ENCODE data around the gene CERS6. TPM values are rescaled to one million over a fixed set of nuclear protein-coding genes. Genes with fewer than 3 reads are reported as not detected.

CERS6 gene
- total RNA-seq, 1 donor from 2014 or later = 30.9 TPM

- no peaks in the 10 kb centered on the region for H3K9me3 Mint-ChIP-seq (ENCODE audit: unreplicated experiment)
- H3K4me3 Mint-ChIP-seq (ENCODE audit: unreplicated experiment) = no peak overlapping the region
- peaks cover 2% of the 10 kb centered on the region for H3K36me3 Mint-ChIP-seq (ENCODE audit: unreplicated experiment)
- TF ChIP-seq CTCF (IDR thresholded peaks at IDR 0.05) = no peak
- no peak for DNase-seq (ENCODE audit: extremely low spot score, unreplicated experiment)
- H3K27ac Mint-ChIP-seq (ENCODE audit: unreplicated experiment) = no peak overlapping the region
- no peaks in the 10 kb centered on the region for H3K27me3 Mint-ChIP-seq (ENCODE audit: unreplicated experiment)
- peaks cover 16% of the 10 kb centered on the region for H3K4me1 Mint-ChIP-seq (ENCODE audit: unreplicated experiment)
These were observed 141.0 kb downstream of the CERS6 start for GRCh38 chr2:168596881-168597655.

- no peak overlapping the region for H3K27ac Mint-ChIP-seq (ENCODE audit: unreplicated experiment)
- peaks cover 9% of the 10 kb centered on the region for H3K9me3 Mint-ChIP-seq (ENCODE audit: unreplicated experiment)
- TF ChIP-seq CTCF (IDR thresholded peaks at IDR 0.05) = no peak
These were observed 143.7 kb downstream of the CERS6 start for GRCh38 chr2:168599738-168600137.

DNA sequence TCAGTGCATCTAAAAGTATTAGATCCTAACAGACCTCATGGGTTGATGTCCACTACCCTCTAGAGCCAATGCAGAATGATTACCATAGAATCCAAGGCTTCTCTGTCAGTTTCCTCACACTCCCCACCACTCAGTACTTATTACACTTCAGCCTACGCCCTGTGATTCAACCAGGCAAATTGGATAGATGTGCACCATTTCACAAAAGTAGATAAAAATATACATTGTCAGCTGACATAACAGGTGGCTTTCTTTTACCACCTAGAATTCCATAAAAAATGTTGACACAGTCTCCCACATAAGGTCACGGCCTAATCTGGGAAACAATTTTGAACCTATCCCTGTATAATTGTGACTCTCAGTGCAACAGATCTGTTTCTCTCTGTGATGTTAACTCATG, 144.9 kb downstream of the CERS6 start:
- Mint-ChIP-seq H3K27me3 (ENCODE audit: unreplicated experiment) (no peaks in the 10 kb centered on the region), H3K4me3 (ENCODE audit: unreplicated experiment) (no peak overlapping the region), H3K4me1 (ENCODE audit: unreplicated experiment) (peaks cover 22% of the 10 kb centered on the region), H3K36me3 (ENCODE audit: unreplicated experiment) (peaks cover 10% of the 10 kb centered on the region), H3K9me3 (ENCODE audit: unreplicated experiment) (peaks cover 15% of the 10 kb centered on the region), H3K27ac (ENCODE audit: unreplicated experiment) (no peak overlapping the region)
- no peak for TF ChIP-seq CTCF (IDR thresholded peaks at IDR 0.05)
- no peak for DNase-seq (ENCODE audit: extremely low spot score, unreplicated experiment)

More at GRCh38 chr2:168599738-168600137, 143.7 kb downstream of the CERS6 start:
- H3K4me3 Mint-ChIP-seq (ENCODE audit: unreplicated experiment) = no peak overlapping the region
- DNase-seq (ENCODE audit: extremely low spot score, unreplicated experiment) = no peak
- H3K27me3 Mint-ChIP-seq (ENCODE audit: unreplicated experiment) = no peaks in the 10 kb centered on the region
- peaks cover 4% of the 10 kb centered on the region for H3K36me3 Mint-ChIP-seq (ENCODE audit: unreplicated experiment)
- peaks cover 24% of the 10 kb centered on the region for H3K4me1 Mint-ChIP-seq (ENCODE audit: unreplicated experiment)

DNA sequence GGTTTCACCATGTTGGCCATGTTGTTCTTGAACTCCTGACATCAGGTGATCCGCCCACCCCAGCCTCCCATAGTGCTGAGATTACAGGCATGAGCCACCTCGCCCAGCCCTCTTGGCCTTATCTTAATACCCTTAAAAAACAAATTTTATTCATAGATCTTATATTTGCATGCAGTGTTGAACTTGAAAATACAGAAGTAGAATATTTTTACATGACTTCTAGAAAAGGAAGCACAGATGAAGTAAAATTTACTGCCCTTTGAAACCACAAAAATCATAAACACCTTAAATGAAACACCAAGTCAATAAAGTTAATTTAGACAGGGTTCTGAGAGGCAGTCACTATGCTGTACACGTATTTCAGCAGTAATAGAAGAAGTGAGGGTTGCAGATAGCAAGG, 145.7 kb downstream of the CERS6 start:
- DNase-seq (ENCODE audit: extremely low spot score, unreplicated experiment) = no peak
- no peak for TF ChIP-seq CTCF (IDR thresholded peaks at IDR 0.05)
- Mint-ChIP-seq H3K27me3 (ENCODE audit: unreplicated experiment) (no peaks in the 10 kb centered on the region), H3K27ac (ENCODE audit: unreplicated experiment) (no peak overlapping the region), H3K36me3 (ENCODE audit: unreplicated experiment) (peaks cover 10% of the 10 kb centered on the region), H3K4me1 (ENCODE audit: unreplicated experiment) (peaks cover 22% of the 10 kb centered on the region), H3K4me3 (ENCODE audit: unreplicated experiment) (no peak overlapping the region), H3K9me3 (ENCODE audit: unreplicated experiment) (peaks cover 19% of the 10 kb centered on the region)

DNA sequence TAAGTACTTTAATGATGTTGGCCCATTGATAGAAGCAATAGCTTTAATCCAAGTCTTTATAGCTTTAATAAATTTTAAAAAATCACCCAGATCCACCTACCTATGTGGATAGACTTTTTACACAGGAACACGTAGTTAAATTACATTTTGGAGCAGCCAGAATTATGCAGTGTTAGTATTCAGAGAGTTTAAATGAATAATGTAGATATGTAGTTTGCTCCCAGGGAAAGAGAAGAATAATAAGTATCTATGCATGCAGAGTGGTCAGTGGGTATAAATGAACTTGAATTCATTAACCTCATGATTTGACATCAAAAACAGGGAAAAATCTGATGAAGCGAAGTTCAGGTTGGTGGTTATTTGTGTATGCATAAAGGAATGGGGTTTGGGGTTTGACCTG, 146.3 kb downstream of the CERS6 start:
- no peaks in the 10 kb centered on the region for H3K27me3 Mint-ChIP-seq (ENCODE audit: unreplicated experiment)
- TF ChIP-seq CTCF (IDR thresholded peaks at IDR 0.05) = no peak
- H3K4me3 Mint-ChIP-seq (ENCODE audit: unreplicated experiment) = no peak overlapping the region
- no peak for DNase-seq (ENCODE audit: extremely low spot score, unreplicated experiment)
- peaks cover 22% of the 10 kb centered on the region for H3K4me1 Mint-ChIP-seq (ENCODE audit: unreplicated experiment)
- peaks cover 10% of the 10 kb centered on the region for H3K36me3 Mint-ChIP-seq (ENCODE audit: unreplicated experiment)
- H3K9me3 Mint-ChIP-seq (ENCODE audit: unreplicated experiment) = peaks cover 19% of the 10 kb centered on the region
- H3K27ac Mint-ChIP-seq (ENCODE audit: unreplicated experiment) = no peak overlapping the region
